ENCODE results near the gene DKKL1.
"Not testable (repeated sequence)": the region's sequence is repeated elsewhere in the genome, so short reads cannot be mapped to it uniquely, and the experiment has no call there.

Gene DKKL1

DNA sequence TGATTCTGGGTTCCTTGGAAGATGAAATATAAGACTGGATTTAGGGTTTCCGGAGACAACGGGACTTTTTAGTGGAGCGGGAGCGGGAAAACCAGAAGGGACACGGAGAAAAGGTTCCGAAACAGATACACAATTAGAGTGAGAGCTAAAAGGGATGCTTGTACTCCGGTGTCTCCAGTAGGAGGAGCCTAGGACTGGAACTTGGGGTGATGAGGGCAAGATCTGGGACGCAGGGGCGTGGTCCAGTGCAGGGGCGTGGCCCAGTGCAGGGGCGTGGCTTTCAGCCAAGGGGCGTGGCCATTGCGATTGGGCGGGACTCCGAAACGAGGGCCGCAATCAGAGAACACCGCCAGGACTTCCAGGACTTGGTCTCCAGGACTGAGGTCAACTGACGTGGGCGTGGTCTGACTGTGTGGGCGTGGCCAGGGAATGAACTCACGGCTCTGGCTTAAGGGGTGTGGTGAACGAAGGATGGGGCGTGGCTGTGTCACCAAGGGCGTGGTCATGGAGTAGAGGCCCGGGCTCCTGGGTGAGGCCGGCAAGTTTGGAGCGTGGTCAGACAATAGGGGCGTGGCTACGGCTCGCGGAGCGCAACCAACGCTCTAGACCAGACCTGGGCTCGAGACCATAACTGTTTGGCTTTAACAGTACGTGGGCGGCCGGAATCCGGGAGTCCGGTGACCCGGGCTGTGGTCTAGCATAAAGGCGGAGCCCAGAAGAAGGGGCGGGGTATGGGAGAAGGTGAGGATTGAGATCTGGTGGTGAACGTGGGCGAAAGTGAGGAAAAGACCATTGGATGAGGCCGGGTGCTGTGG lies at the start of gene DKKL1:
Gene DKKL1 (plus strand): TSS at position 610 of the 815 bp plus-strand sequence. CDS start 122 bp downstream, at position 732.
- peak; percentile 36 for DNase-seq (ENCODE audit: low read depth)

- no peak for DNase-seq (ENCODE audit: low read depth)
Measured at GRCh38 chr19:49315111-49315510, 48.6 kb upstream of the DKKL1 start.

GRCh38 chr19:49316284-49316683 lies 47.4 kb upstream of the DKKL1 start:
- DNase-seq (ENCODE audit: low read depth): no peak

DNA sequence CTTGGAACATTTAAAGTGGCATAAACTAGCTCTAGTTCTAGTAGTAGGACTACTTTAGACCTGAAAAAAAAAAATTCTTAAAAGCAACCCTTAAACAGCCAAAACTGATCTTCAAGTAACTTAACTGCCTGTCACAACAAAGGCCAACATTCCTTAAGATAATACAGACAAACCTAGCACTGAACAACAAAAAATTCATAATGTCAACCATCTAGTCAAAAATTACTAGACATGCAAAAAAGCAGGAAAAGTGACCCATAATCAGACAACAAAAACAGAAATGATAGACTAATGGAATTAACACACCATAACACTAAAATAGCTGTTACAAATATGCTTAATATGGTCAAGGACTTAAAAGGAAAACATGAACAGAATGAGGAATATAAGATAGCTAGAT lies 45.4 kb upstream of the DKKL1 start:
- no peak for DNase-seq (ENCODE audit: low read depth)

DNA sequence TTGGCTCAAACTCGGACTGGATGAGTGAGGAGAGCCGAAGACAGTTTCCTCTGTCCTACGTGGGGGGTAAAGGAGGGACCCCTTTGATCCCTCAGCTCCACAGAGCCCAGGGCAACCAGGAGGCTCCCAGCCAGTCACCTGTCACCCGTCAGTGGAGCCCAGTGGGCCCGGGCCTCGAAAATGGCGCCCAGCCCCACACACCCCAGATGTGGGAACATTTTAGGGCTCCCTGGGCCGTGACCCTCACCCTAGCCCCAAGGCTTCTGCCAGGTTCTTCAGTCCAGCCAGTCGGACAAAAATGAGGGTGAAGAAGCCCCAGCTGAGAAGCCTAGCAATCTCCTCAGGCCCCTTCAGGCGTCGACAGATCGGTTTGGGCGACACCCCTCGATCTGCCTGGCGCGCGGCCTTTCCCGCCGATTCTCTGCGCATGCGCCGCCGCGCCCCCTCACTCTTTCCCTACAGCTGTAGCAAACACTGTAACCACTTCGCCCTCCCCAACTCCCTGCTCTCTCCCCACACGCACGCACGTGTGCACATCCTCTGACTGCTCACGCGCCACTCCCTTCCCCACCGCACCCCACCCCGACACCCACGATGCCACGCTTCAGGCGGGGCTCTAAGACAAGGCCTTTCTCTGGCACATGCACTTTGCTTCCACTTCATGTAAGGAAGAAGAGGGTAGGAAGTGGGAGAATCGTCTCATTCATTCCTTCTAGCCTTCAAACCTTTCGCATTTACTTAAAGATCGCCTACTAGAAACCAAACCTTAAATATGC lies 38.7 kb upstream of the DKKL1 start, which contains the start of gene SLC6A16:
Gene SLC6A16 (minus strand): TSS at position 391 of the 776 bp plus-strand sequence. CDS start 13,844 bp downstream, outside the sequence.
- no peak for DNase-seq (ENCODE audit: low read depth)

DNA sequence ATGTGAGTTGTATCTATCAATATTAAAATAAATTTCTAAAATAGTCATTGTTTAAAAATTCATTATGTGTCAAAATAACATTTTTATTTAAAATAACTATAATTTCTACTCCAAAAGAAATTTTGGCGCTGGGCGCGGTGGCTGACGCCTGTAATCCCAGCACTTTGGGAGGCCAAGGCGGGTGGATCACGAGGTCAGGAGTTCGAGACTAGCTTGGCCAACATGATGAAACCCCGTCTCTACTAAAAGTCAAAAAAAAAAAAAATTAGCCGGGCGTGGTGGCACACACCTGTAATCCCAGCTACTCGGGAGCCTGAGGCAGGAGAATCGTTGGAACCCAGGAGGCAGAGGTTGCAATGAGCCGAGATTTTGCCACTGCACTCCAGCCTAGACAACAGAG lies 37.9 kb upstream of the DKKL1 start:
- not testable (repeated sequence) for DNase-seq (ENCODE audit: low read depth)

DNA sequence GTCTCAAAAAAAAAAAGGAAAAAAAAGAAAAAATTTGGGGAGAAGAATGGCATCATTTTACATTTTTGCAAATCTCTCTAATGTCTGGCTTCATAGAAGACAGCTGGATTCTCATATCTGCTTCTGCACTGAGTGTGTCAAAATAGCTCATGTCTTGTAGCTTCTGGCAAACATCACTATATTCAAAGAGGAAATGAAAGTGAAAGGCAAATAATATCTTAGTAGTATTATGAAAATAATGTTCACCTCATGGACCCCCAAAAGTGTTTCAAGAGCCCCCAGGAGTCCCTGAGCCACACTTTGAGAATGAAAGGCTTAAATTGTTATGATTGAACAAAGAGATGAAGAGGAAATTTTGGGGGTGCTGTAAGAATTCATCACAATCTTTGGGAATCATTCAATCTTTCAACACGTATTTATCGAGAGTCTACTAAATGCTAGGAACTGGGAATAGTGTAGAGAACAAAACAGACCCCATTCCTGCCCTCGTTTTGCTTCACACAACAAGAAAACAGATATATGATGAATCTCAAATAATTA lies 37.4 kb upstream of the DKKL1 start:
- DNase-seq (ENCODE audit: low read depth): no peak

GRCh38 chr19:49327878-49328544 lies 35.7 kb upstream of the DKKL1 start:
- no peak for DNase-seq (ENCODE audit: low read depth)

DNA sequence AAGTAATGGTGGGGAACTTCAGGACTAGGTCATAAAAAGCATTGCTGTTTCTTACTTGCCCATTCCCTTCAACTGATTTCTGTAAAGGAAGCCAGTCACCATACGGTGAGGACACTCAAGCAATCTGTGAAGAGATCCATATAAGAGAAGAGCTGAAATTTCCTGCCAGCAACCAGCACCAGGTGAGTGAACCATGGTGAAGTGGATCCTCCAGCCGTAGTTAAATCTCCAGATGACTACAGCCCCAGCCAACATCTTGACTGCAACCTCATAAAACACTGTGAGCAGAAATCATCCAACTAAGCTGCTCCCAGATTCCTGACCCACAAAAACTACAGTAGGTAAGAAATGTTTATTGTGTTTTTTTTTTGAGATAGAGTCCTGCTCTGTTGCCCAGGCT lies 34.9 kb upstream of the DKKL1 start:
- DNase-seq (ENCODE audit: low read depth): no peak

GRCh38 chr19:49331187-49331586 lies 32.5 kb upstream of the DKKL1 start:
- DNase-seq (ENCODE audit: low read depth): not testable (repeated sequence)

- DNase-seq (ENCODE audit: low read depth): peak; percentile 35
Measured at GRCh38 chr19:49331616-49332055, 32.0 kb upstream of the DKKL1 start.

- not testable (repeated sequence) for DNase-seq (ENCODE audit: low read depth)
Measured at GRCh38 chr19:49332691-49333417, 30.8 kb upstream of the DKKL1 start.

DNA sequence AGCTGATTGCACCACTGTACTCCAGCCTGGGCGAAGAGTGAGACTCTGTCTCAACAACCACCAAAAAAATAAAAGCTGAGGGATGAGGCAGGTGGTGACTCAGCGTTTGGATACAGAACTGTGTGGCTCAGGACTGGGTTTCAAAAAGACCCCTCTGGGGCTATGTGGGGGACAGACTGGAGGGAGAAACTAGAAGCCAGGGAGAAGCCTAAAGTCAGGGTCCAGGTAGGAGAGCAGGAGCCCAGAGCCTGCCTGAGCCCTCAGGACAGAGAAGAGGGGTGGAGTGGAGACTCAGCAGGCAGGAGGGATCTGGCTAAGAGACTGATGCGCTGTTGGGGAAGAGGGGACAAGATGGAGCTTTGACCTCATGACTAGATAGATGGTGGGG lies 30.3 kb upstream of the DKKL1 start:
- no peak for DNase-seq (ENCODE audit: low read depth)

- peak; percentile 63 for DNase-seq (ENCODE audit: low read depth)
Measured at GRCh38 chr19:49333811-49334288, 29.8 kb upstream of the DKKL1 start.

- peak; percentile 46 for DNase-seq (ENCODE audit: low read depth)
Measured at GRCh38 chr19:49335071-49335783, 28.4 kb upstream of the DKKL1 start, which contains the start of gene CD37. CD37 (plus strand) TSS chr19:49335406; CDS start chr19:49335541, 135 bp downstream.

DNA sequence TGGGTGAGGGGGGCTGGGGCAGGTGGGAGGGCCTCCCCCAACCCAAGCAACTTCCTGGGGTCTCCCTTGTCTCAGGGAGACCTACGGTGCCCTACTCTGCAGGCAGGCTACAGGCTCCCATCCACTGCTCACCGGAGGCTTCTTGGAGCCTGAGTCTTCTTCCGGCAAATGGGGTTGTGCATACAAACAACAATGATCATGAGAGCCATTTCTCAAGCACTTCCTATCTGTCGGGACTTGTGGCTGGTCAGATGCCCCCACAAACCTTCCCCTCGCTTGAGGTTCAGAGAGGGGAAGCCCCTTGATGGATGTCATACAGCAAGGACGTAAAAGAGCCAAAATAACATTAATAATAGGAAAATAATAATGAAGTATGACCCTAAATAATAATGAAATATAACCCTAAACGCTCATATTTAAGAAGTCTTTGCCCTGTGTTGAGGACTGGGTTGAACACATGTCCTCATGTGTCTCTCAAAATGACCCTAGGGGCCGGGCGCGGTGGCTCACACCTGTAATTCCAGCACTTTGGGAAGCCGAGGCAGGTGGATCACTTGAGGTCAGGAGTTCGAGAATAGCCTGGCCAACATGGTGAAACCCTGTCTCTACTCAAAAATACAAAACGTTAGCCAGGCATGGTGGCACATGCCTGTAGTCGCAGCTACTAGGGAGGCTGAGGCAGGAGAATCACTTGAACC lies 27.7 kb upstream of the DKKL1 start:
- no peak for DNase-seq (ENCODE audit: low read depth)

DNA sequence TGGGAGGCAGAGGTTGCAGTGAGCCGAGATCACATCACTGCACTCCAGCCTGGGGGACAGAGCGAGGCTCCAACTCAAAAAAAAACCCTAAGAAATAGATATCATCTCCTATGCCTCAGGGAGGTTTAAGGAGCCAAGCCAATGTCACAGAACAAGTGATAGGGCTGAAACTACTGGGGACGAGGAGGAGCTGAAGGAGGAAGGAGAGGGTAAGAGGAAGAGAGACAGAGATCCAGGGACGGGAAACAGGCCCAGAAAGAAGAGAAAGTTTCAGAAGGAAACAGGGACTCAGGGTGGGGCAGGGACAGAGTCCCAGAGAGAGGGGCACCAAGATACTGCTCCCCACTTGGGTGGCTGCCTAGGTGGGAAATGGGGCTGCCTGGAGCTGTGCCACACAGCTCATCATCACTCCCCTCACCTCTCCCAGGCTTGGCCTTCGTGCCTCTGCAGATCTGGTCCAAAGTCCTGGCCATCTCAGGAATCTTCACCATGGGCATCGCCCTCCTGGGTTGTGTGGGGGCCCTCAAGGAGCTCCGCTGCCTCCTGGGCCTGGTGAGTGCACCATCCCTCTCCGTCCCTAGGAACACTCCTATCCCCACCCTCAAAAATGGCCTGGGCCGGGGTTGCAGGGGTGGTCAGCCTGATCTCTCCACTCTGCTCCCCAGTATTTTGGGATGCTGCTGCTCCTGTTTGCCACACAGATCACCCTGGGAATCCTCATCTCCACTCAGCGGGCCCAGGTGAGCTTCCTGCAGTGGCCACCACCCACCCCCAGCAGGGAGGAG lies 27.0 kb upstream of the DKKL1 start:
- no peak for DNase-seq (ENCODE audit: low read depth)

GRCh38 chr19:49337267-49338022 lies 26.2 kb upstream of the DKKL1 start:
- DNase-seq (ENCODE audit: low read depth): no peak

All from activated T-helper 1 cell treated with Interleukin-2 at 50 U/mL for 16 hours (primary cell).